Colonic mucosa (tissue), 4 donors: ENCODE results near the gene ATP5F1D. TPM values are rescaled to one million over a fixed set of nuclear protein-coding genes. Genes with fewer than 3 reads are reported as not detected.
A peak's percentile ranks its signal among the peaks of the same experiment; 100 is the strongest.

ENCODE experiments used
- DNase-seq: peaks from one replicate; pipeline ENCODE4 v3.0.0-alpha.2; 2020
- H3K27ac ChIP-seq: fragments of 200-600 bp; one replicate; pipeline ENCODE4 v1.8.0; 2021
- H3K27me3 ChIP-seq: fragments of 200-600 bp; one replicate; pipeline ENCODE4 v1.8.0; 2021
- H3K36me3 ChIP-seq: fragments of 200-600 bp; one replicate; pipeline ENCODE4 v1.8.0; 2021
- H3K4me1 ChIP-seq: fragments of 200-600 bp; one replicate; pipeline ENCODE4 v1.8.0; 2021; ENCODE audit warnings: mild to moderate bottlenecking
- H3K4me3 ChIP-seq: fragments of 200-600 bp; one replicate; pipeline ENCODE4 v1.8.0; 2021
- H3K9ac ChIP-seq, 2 donors: one replicate each; pipeline ENCODE4 v1.7.0; 2013; ENCODE audit warnings: control low read depth in 2 of 2, low read depth in 2 of 2, low read length in 2 of 2
- H3K9me3 ChIP-seq: fragments of 200-600 bp; one replicate; pipeline ENCODE4 v1.8.0; 2021
- intact Hi-C: fragments of 100-400 bp; cut with DNase I; formaldehyde crosslinking; loops from one replicate; pipeline ENCODE4 v1.14.1; 2022
- total RNA-seq, 2 donors: library from RNA; stranded (reverse); fragmentation: NEBNext Ultra II Directional in 1 of 2; extraction: Animal tissue kit (Norgen Biotek cat#: 25700) in 1 of 2; gene quantifications; one replicate each; pipeline ENCODE4 v1.2.1, GENCODE V29; 2021
- TF ChIP-seq, protein P1 (sequence below): fragments of 200-600 bp; IDR thresholded peaks from one replicate; pipeline ENCODE4 v1.8.0; 2022; ENCODE audit warnings: antibody characterized with exemption, mild to moderate bottlenecking
- donor health status: healthy.
- donor health status: DM: no; HTN: no; CAD: no.
- donor health status: DM: no; HTN: no; CAD: no.

Gene ATP5F1D
- total RNA-seq, 2 donors from 2014 or later = 359 to 627 TPM

DNA sequence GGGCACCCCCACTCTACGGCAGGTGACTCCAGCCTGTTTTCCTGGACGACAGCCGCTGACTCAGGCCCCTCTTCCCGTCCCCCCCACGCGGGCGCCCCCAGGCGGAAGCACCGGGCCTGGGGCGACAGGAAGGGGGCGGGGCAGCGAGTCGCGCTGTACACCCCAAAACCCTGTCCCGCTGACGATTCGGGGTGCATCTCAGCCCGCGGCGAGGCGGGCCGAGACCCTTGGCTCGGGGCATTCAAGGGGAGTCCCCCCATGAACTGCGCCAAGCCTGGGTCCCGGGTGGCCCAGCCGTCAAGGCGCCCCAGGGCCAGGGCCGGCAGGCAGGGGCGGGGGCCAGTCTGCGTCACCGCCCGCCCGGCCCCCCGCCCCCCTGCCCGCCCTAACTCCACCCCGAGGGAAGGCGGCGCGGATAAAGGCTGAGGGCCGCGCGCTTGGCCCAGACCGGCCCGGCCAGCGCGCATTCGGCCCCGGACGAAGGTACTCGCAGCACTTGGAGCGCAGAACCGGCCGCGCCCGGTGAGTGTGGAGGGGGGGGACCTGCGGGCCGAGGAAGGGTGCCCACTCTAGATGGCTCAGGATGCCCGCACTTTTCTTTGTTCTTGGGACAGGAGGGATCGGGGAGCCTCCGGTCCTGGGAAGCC lies 6.7 kb downstream of the ATP5F1D start, which contains the start of gene MIDN:
Gene MIDN (plus strand): TSS at position 445 of the 647 bp plus-strand sequence. CDS start 1,714 bp downstream, outside the sequence.
- Histone ChIP-seq H3K4me3 (peak within 1 kb of the TSS; percentile 85), H3K27me3 (no peaks in the 10 kb centered on the region), H3K27ac (peak within 1 kb of the TSS; percentile 97), H3K4me1 (peaks cover 27% of the 10 kb centered on the region), H3K9ac (peak within 1 kb of the TSS; percentile 81 to 97), H3K9me3 (no peaks in the 10 kb centered on the region), H3K36me3 (no peaks in the 10 kb centered on the region)
- intact Hi-C loops = no loop called here
- DNase-seq = peak; percentile 83
- TF ChIP-seq, protein P1, sequence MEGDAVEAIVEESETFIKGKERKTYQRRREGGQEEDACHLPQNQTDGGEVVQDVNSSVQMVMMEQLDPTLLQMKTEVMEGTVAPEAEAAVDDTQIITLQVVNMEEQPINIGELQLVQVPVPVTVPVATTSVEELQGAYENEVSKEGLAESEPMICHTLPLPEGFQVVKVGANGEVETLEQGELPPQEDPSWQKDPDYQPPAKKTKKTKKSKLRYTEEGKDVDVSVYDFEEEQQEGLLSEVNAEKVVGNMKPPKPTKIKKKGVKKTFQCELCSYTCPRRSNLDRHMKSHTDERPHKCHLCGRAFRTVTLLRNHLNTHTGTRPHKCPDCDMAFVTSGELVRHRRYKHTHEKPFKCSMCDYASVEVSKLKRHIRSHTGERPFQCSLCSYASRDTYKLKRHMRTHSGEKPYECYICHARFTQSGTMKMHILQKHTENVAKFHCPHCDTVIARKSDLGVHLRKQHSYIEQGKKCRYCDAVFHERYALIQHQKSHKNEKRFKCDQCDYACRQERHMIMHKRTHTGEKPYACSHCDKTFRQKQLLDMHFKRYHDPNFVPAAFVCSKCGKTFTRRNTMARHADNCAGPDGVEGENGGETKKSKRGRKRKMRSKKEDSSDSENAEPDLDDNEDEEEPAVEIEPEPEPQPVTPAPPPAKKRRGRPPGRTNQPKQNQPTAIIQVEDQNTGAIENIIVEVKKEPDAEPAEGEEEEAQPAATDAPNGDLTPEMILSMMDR = peak; percentile 37

- Histone ChIP-seq H3K9me3 (no peaks in the 10 kb centered on the region), H3K9ac (peak overlapping the region; percentile 81 to 97), H3K4me3 (peak overlapping the region; percentile 85), H3K27me3 (no peaks in the 10 kb centered on the region), H3K36me3 (peaks cover under 1% of the 10 kb centered on the region), H3K4me1 (peaks cover 29% of the 10 kb centered on the region), H3K27ac (peak overlapping the region; percentile 97)
- DNase-seq = peak; percentile 88
- TF ChIP-seq, protein P1 = peak; percentile 59
- intact Hi-C loops = no loop called here
Measured at GRCh38 chr19:1248786-1249297, 7.3 kb downstream of the ATP5F1D start.

- Histone ChIP-seq H3K27ac (peak overlapping the region; percentile 99), H3K9me3 (no peaks in the 10 kb centered on the region), H3K9ac (peak overlapping the region; percentile 70 to 97), H3K36me3 (peaks cover 7% of the 10 kb centered on the region), H3K4me1 (peaks cover 27% of the 10 kb centered on the region), H3K4me3 (peak overlapping the region; percentile 85), H3K27me3 (no peaks in the 10 kb centered on the region)
- intact Hi-C loops = no loop called here
- TF ChIP-seq, protein P1 = no peak
- peak; percentile 93 for DNase-seq
Measured at GRCh38 chr19:1249298-1249989, 7.9 kb downstream of the ATP5F1D start.

GRCh38 chr19:1249990-1250436 lies 8.5 kb downstream of the ATP5F1D start:
- TF ChIP-seq, protein P1 = no peak
- peak overlapping the region; percentile 70 to 95 for H3K9ac ChIP-seq
- intact Hi-C loops = no loop called here

GRCh38 chr19:1250437-1251260 lies 9.1 kb downstream of the ATP5F1D start:
- Histone ChIP-seq H3K27me3 (no peaks in the 10 kb centered on the region), H3K9me3 (no peaks in the 10 kb centered on the region), H3K4me1 (peaks cover 26% of the 10 kb centered on the region)

More at GRCh38 chr19:1249990-1250436, 8.5 kb downstream of the ATP5F1D start:
- Histone ChIP-seq H3K9me3 (no peaks in the 10 kb centered on the region), H3K27me3 (no peaks in the 10 kb centered on the region), H3K4me3 (peak overlapping the region; percentile 85), H3K27ac (peak overlapping the region; percentile 99), H3K4me1 (peaks cover 26% of the 10 kb centered on the region), H3K36me3 (peaks cover 12% of the 10 kb centered on the region)
- DNase-seq = no peak

More at GRCh38 chr19:1250437-1251260, 9.1 kb downstream of the ATP5F1D start:
- intact Hi-C loops = no loop called here
- peak; percentile 65 for DNase-seq
- TF ChIP-seq, protein P1 = no peak
- Histone ChIP-seq H3K9ac (peak overlapping the region; percentile 95 to 99), H3K27ac (peak overlapping the region; percentile 99), H3K36me3 (peaks cover 19% of the 10 kb centered on the region), H3K4me3 (peak overlapping the region; percentile 85)
